ENCODE results near the gene TACR2. TPM values are rescaled to one million over a fixed set of nuclear protein-coding genes. Genes with fewer than 3 reads are reported as not detected.

TACR2 gene
- total RNA-seq, 1 donor from 2014 or later: not detected

GRCh38 chr10:69394020-69394419 is 22.7 kb downstream of the TACR2 start:
- Histone ChIP-seq H3K4me3 (ENCODE audit: low read length in 3 of 3) (no peak overlapping the region), H3K27me3 (ENCODE audit: control insufficient read depth in 3 of 3, insufficient read depth in 3 of 3, low read length in 3 of 3) (no peaks in the 10 kb centered on the region), H3K9me3 (ENCODE audit: control insufficient read depth in 3 of 3, low read length in 3 of 3) (no peaks in the 10 kb centered on the region), H3K9ac (ENCODE audit: low read depth in 1 of 3, low read length in 3 of 3) (no peak overlapping the region), H3K27ac (ENCODE audit: low read depth, low read length) (no peak overlapping the region), H3K36me3 (ENCODE audit: control insufficient read depth in 3 of 3, insufficient read depth in 3 of 3, low read length in 3 of 3) (peaks cover 49 to 65% (median 51%) of the 10 kb centered on the region in 3 donors), H3K4me1 (ENCODE audit: control insufficient read depth in 3 of 3, insufficient read depth in 3 of 3, low read length in 3 of 3) (peaks cover 4 to 13% (median 11%) of the 10 kb centered on the region in 3 donors)

GRCh38 chr10:69392481-69393000 is 24.2 kb downstream of the TACR2 start:
- peaks cover 53 to 69% (median 54%) of the 10 kb centered on the region in 3 donors for H3K36me3 ChIP-seq (ENCODE audit: control insufficient read depth in 3 of 3, insufficient read depth in 3 of 3, low read length in 3 of 3)

DNA sequence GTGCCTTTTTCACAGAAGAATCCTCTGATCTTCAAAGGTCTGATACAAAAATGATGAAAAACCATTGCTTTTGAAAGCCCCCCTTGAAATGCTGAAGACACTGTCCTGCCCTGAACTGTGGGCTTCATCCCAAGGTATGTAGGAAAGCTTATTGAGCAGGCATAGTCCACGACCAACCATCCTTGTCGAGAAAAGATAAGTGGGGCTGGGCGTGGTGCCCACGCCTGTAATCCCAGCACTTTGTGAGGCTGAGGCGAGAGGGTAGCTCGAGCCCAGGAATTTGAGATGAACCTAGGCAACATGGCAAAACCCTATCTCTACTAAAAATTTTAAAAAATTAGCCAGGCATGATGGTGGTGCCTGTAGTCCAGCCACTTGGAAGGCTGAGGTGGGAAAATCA is 25.6 kb downstream of the TACR2 start:
- H3K9ac ChIP-seq (ENCODE audit: low read depth in 1 of 3, low read length in 3 of 3): no peak overlapping the region
- H3K4me1 ChIP-seq (ENCODE audit: control insufficient read depth in 3 of 3, insufficient read depth in 3 of 3, low read length in 3 of 3): peaks cover 4 to 13% (median 11%) of the 10 kb centered on the region in 3 donors
- peaks cover 54 to 72% (median 54%) of the 10 kb centered on the region in 3 donors for H3K36me3 ChIP-seq (ENCODE audit: control insufficient read depth in 3 of 3, insufficient read depth in 3 of 3, low read length in 3 of 3)
- H3K27ac ChIP-seq (ENCODE audit: low read depth, low read length): no peak overlapping the region
- H3K9me3 ChIP-seq (ENCODE audit: control insufficient read depth in 3 of 3, low read length in 3 of 3): no peaks in the 10 kb centered on the region
- no peaks in the 10 kb centered on the region for H3K27me3 ChIP-seq (ENCODE audit: control insufficient read depth in 3 of 3, insufficient read depth in 3 of 3, low read length in 3 of 3)
- no peak overlapping the region for H3K4me3 ChIP-seq (ENCODE audit: low read length in 3 of 3)

More at GRCh38 chr10:69392481-69393000, 24.2 kb downstream of the TACR2 start:
- Histone ChIP-seq H3K27ac (ENCODE audit: low read depth, low read length) (no peak overlapping the region), H3K9ac (ENCODE audit: low read depth in 1 of 3, low read length in 3 of 3) (no peak overlapping the region), H3K4me1 (ENCODE audit: control insufficient read depth in 3 of 3, insufficient read depth in 3 of 3, low read length in 3 of 3) (peaks cover 4 to 13% (median 11%) of the 10 kb centered on the region in 3 donors), H3K4me3 (ENCODE audit: low read length in 3 of 3) (no peak overlapping the region), H3K9me3 (ENCODE audit: control insufficient read depth in 3 of 3, low read length in 3 of 3) (no peaks in the 10 kb centered on the region), H3K27me3 (ENCODE audit: control insufficient read depth in 3 of 3, insufficient read depth in 3 of 3, low read length in 3 of 3) (no peaks in the 10 kb centered on the region)

- Histone ChIP-seq H3K27ac (ENCODE audit: low read depth, low read length) (peak overlapping the region; percentile 5), H3K4me3 (ENCODE audit: low read length in 3 of 3) (no peak overlapping the region), H3K4me1 (ENCODE audit: control insufficient read depth in 3 of 3, insufficient read depth in 3 of 3, low read length in 3 of 3) (peaks cover 4 to 21% (median 14%) of the 10 kb centered on the region in 3 donors), H3K27me3 (ENCODE audit: control insufficient read depth in 3 of 3, insufficient read depth in 3 of 3, low read length in 3 of 3) (no peaks in the 10 kb centered on the region), H3K9ac (ENCODE audit: low read depth in 1 of 3, low read length in 3 of 3) (peak overlapping the region in 1 of 3 donors; percentile 16), H3K9me3 (ENCODE audit: control insufficient read depth in 3 of 3, low read length in 3 of 3) (no peaks in the 10 kb centered on the region), H3K36me3 (ENCODE audit: control insufficient read depth in 3 of 3, insufficient read depth in 3 of 3, low read length in 3 of 3) (peaks cover 56 to 76% (median 58%) of the 10 kb centered on the region in 3 donors)
Observed at GRCh38 chr10:69389827-69390490, 26.8 kb downstream of the TACR2 start.

- Histone ChIP-seq H3K9me3 (ENCODE audit: control insufficient read depth in 3 of 3, low read length in 3 of 3) (no peaks in the 10 kb centered on the region), H3K9ac (ENCODE audit: low read depth in 1 of 3, low read length in 3 of 3) (no peak overlapping the region), H3K4me1 (ENCODE audit: control insufficient read depth in 3 of 3, insufficient read depth in 3 of 3, low read length in 3 of 3) (peaks cover 11 to 33% (median 27%) of the 10 kb centered on the region in 3 donors), H3K27me3 (ENCODE audit: control insufficient read depth in 3 of 3, insufficient read depth in 3 of 3, low read length in 3 of 3) (no peaks in the 10 kb centered on the region), H3K36me3 (ENCODE audit: control insufficient read depth in 3 of 3, insufficient read depth in 3 of 3, low read length in 3 of 3) (peaks cover 49 to 70% (median 58%) of the 10 kb centered on the region in 3 donors), H3K4me3 (ENCODE audit: low read length in 3 of 3) (no peak overlapping the region), H3K27ac (ENCODE audit: low read depth, low read length) (no peak overlapping the region)
Observed at GRCh38 chr10:69388488-69388887, 28.2 kb downstream of the TACR2 start.

- no peak overlapping the region for H3K4me3 ChIP-seq (ENCODE audit: low read length in 3 of 3)
- H3K27me3 ChIP-seq (ENCODE audit: control insufficient read depth in 3 of 3, insufficient read depth in 3 of 3, low read length in 3 of 3): no peaks in the 10 kb centered on the region
- H3K36me3 ChIP-seq (ENCODE audit: control insufficient read depth in 3 of 3, insufficient read depth in 3 of 3, low read length in 3 of 3): peaks cover 52 to 71% (median 67%) of the 10 kb centered on the region in 3 donors
- H3K9me3 ChIP-seq (ENCODE audit: control insufficient read depth in 3 of 3, low read length in 3 of 3): no peaks in the 10 kb centered on the region
- no peak overlapping the region for H3K27ac ChIP-seq (ENCODE audit: low read depth, low read length)
- peaks cover 21 to 43% (median 34%) of the 10 kb centered on the region in 3 donors for H3K4me1 ChIP-seq (ENCODE audit: control insufficient read depth in 3 of 3, insufficient read depth in 3 of 3, low read length in 3 of 3)
- H3K9ac ChIP-seq (ENCODE audit: low read depth in 1 of 3, low read length in 3 of 3): no peak overlapping the region
Observed at GRCh38 chr10:69387500-69387899, 29.2 kb downstream of the TACR2 start.

DNA sequence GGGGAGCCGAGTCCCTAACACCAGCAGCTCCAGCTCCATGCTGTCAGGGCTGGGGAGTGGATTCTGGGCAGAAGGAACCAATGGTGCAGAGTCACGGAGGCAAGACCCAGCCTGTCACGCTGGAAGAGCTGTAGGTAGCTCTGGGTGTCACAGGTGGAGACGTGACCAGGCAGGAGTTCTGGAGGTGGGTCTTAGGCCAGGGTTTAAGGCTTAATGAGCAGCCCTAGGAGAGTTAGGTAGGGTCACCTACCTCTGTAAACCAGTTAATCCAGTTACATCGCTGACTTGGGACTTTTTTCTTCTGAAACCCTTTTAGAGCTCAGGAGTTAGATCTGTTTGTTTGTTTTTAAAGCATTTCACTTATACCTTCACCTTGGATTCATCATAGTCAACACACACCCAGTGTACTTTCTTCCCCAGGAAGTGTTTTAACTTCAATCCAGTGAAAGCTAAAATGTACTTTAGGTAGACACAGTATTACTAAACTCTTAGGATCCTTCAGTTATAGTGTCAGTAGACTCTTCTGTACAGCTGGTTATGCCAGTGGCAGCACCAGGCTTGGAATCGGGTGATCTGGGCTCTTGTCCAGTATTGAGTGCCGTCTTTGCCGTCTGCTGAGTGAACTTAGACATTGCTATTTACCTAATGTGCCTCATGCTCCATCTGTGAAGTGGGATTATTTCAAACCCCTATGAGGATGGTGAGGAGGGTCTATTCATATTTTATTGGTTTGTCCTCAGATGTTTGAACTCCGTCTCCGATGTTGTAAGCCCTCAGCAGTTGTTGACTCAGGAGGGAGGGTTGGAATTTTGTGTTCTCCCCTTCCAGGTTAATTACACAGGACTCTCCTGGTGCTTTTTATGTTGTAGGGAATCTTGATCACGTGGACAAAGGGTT is 31.0 kb downstream of the TACR2 start:
- H3K36me3 ChIP-seq (ENCODE audit: control insufficient read depth in 3 of 3, insufficient read depth in 3 of 3, low read length in 3 of 3): peaks cover 48 to 64% (median 61%) of the 10 kb centered on the region in 3 donors
- no peak overlapping the region for H3K4me3 ChIP-seq (ENCODE audit: low read length in 3 of 3)
- no peaks in the 10 kb centered on the region for H3K9me3 ChIP-seq (ENCODE audit: control insufficient read depth in 3 of 3, low read length in 3 of 3)
- no peaks in the 10 kb centered on the region for H3K27me3 ChIP-seq (ENCODE audit: control insufficient read depth in 3 of 3, insufficient read depth in 3 of 3, low read length in 3 of 3)
- peaks cover 17 to 40% (median 30%) of the 10 kb centered on the region in 3 donors for H3K4me1 ChIP-seq (ENCODE audit: control insufficient read depth in 3 of 3, insufficient read depth in 3 of 3, low read length in 3 of 3)
- peak overlapping the region in 1 of 3 donors; percentile 45 for H3K9ac ChIP-seq (ENCODE audit: low read depth in 1 of 3, low read length in 3 of 3)
- H3K27ac ChIP-seq (ENCODE audit: low read depth, low read length): no peak overlapping the region

- H3K4me3 ChIP-seq (ENCODE audit: low read length in 3 of 3): no peak overlapping the region
- peak overlapping the region; percentile 59 for H3K27ac ChIP-seq (ENCODE audit: low read depth, low read length)
- H3K4me1 ChIP-seq (ENCODE audit: control insufficient read depth in 3 of 3, insufficient read depth in 3 of 3, low read length in 3 of 3): peaks cover 17 to 32% (median 26%) of the 10 kb centered on the region in 3 donors
- H3K9me3 ChIP-seq (ENCODE audit: control insufficient read depth in 3 of 3, low read length in 3 of 3): no peaks in the 10 kb centered on the region
- peaks cover 52 to 69% (median 68%) of the 10 kb centered on the region in 3 donors for H3K36me3 ChIP-seq (ENCODE audit: control insufficient read depth in 3 of 3, insufficient read depth in 3 of 3, low read length in 3 of 3)
- no peaks in the 10 kb centered on the region for H3K27me3 ChIP-seq (ENCODE audit: control insufficient read depth in 3 of 3, insufficient read depth in 3 of 3, low read length in 3 of 3)
- H3K9ac ChIP-seq (ENCODE audit: low read depth in 1 of 3, low read length in 3 of 3): peak overlapping the region in 1 of 3 donors; percentile 50
Observed at GRCh38 chr10:69384320-69384719, 32.4 kb downstream of the TACR2 start.

GRCh38 chr10:69383558-69383957 is 33.2 kb downstream of the TACR2 start:
- Histone ChIP-seq H3K4me1 (ENCODE audit: control insufficient read depth in 3 of 3, insufficient read depth in 3 of 3, low read length in 3 of 3) (peaks cover 17 to 32% (median 26%) of the 10 kb centered on the region in 3 donors), H3K9ac (ENCODE audit: low read depth in 1 of 3, low read length in 3 of 3) (peak overlapping the region in 2 of 3 donors; percentile 8 to 62), H3K36me3 (ENCODE audit: control insufficient read depth in 3 of 3, insufficient read depth in 3 of 3, low read length in 3 of 3) (peaks cover 45 to 63% (median 63%) of the 10 kb centered on the region in 3 donors), H3K4me3 (ENCODE audit: low read length in 3 of 3) (no peak overlapping the region), H3K9me3 (ENCODE audit: control insufficient read depth in 3 of 3, low read length in 3 of 3) (no peaks in the 10 kb centered on the region), H3K27me3 (ENCODE audit: control insufficient read depth in 3 of 3, insufficient read depth in 3 of 3, low read length in 3 of 3) (no peaks in the 10 kb centered on the region), H3K27ac (ENCODE audit: low read depth, low read length) (peak overlapping the region; percentile 59)

All from skeletal muscle tissue (tissue), 4 donors.